Endothelial cell (in vitro differentiated cells): Measurements from ENCODE around the gene VAC14. TPM values are rescaled to one million over a fixed set of nuclear protein-coding genes. Genes with fewer than 3 reads are reported as not detected.

Experiments
- DNase-seq: peaks from one replicate; pipeline ENCODE4 v3.0.0; 2021; ENCODE audit warnings: low spot score
- H3K27ac Mint-ChIP-seq: one replicate; pipeline ENCODE4 v1.8.0; 2021; ENCODE audit warnings: mixed read lengths, inconsistent platforms; ENCODE audit not compliant: unreplicated experiment
- H3K27me3 Mint-ChIP-seq: one replicate; pipeline ENCODE4 v1.8.0; 2021; ENCODE audit warnings: mild to moderate bottlenecking, moderate library complexity, mixed read lengths, inconsistent platforms; ENCODE audit not compliant: unreplicated experiment
- H3K36me3 Mint-ChIP-seq: one replicate; pipeline ENCODE4 v1.8.0; 2021; ENCODE audit warnings: mild to moderate bottlenecking, low read depth, mixed read lengths, inconsistent platforms; ENCODE audit not compliant: unreplicated experiment
- H3K4me1 Mint-ChIP-seq: one replicate; pipeline ENCODE4 v1.8.0; 2021; ENCODE audit warnings: mild to moderate bottlenecking, mixed read lengths, inconsistent platforms; ENCODE audit not compliant: unreplicated experiment
- H3K4me3 Mint-ChIP-seq: one replicate; pipeline ENCODE4 v1.8.0; 2021; ENCODE audit warnings: mild to moderate bottlenecking, mixed read lengths, inconsistent platforms; ENCODE audit not compliant: unreplicated experiment
- H3K9me3 Mint-ChIP-seq: one replicate; pipeline ENCODE4 v1.8.0; 2021; ENCODE audit warnings: mixed read lengths, inconsistent platforms; ENCODE audit not compliant: unreplicated experiment
- CTCF ChIP-seq: fragments of 200-600 bp; sonication (generic); IDR thresholded peaks from one replicate; pipeline ENCODE4 v1.5.0; 2021; ENCODE audit warnings: antibody characterized with exemption; ENCODE audit not compliant: unreplicated experiment
- total RNA-seq: library from RNA; stranded (reverse); fragmentation: NEBNext Ultra II Directional; extraction: Animal tissue kit (Norgen Biotek cat#: 25700); gene quantifications from one replicate; pipeline ENCODE4 v1.2.1, GENCODE V29; 2021; ENCODE audit not compliant: unreplicated experiment

The VAC14 gene
- total RNA-seq, 1 donor from 2014 or later, result 35.6 TPM

DNA sequence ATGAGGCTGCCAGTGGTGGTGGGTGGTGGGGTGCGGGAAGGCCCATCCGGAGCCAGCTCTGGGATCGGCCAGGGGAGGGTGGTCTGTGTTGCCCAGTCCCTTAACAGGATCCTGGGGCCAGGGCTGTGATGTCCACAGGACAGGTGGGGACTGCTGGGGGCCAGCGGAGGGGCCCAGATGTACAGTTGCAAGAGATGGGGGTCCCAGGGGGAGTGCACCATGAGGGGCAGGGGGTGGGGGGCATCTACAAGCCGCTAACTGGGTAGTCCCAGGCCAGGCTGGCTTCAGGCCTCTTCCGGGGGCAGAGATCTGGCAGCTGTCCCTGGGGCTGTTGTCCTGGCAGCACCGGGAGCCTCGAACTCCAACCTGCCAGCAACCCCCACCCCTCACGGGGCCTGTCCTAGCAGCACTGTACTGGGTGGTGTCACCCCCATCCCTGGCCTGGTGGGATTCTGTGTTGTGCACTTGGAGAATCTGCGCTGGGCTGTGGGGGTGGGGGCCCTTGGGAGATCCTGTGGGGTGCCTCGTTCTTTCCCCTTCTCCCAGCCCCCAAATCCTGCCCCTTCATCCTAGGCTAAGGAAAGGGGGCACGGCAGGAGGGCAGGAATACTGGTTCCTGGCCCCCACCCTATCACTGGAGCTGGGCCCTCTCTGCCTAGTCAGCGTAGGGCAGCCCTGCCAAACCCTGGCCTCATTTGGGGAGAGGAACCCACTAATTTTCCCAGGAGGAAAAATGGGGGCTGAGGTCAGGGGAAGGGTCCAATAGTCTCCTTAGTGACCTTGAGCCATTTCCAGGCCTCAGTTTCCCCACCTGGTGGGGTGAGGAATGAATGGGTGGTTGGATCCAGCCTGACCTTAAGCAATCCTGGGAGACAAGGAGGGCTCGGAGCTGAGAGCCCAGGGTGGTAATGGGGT, 116.6 kb downstream of the VAC14 start:
- no peak for DNase-seq
- H3K4me3 Mint-ChIP-seq, result peak overlapping the region; percentile 91

DNA sequence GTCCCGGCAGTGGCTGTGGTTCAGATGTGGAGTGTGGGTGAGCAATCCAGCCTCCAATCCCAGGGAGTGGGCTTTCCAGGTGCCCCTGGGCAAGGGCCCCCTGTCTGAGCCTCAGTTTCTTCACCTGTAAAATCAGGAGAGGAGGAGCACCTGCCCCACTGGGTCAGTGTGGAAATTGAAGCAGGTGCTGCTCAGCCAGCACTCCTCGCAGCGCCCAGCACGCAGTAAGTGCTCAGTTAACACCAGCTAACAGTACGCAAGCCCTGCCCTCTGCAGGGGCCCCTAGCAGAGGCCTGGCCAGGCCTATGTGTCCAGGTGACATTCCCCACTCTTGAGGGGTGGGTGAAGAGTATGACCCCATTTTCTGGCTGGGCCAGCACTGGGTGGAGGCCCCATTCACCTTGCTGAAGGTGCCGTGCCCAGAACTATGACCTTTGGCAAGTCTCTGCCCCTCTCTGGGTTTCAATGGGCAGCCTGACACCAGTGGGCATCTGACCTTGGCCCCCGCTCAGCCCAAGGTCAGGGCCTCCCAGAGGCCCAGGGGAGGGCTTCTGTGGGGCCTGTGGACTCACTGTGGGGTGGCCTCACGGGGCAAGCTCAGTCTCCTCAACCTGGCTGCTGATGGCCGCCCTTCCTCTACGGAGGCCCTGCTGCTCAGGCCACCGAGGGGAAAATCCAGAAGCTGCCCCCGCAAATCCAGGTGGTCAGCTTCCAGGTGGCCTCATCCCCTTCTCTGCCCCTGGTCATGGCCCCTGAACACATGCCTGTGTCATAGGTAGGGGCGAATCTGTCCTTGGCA, 117.6 kb downstream of the VAC14 start:
- H3K27me3 Mint-ChIP-seq, result peaks cover 19% of the 10 kb centered on the region
- TF ChIP-seq CTCF, result no peak
- H3K9me3 Mint-ChIP-seq, result no peaks in the 10 kb centered on the region
- peaks cover 4% of the 10 kb centered on the region for H3K36me3 Mint-ChIP-seq
- no peak overlapping the region for H3K4me3 Mint-ChIP-seq
- DNase-seq, result no peak
- no peak overlapping the region for H3K27ac Mint-ChIP-seq
- peaks cover 32% of the 10 kb centered on the region for H3K4me1 Mint-ChIP-seq

More for the DNA sequence above, 116.6 kb downstream of the VAC14 start:
- peaks cover 17% of the 10 kb centered on the region for H3K27me3 Mint-ChIP-seq
- no peaks in the 10 kb centered on the region for H3K9me3 Mint-ChIP-seq
- H3K36me3 Mint-ChIP-seq, result no peaks in the 10 kb centered on the region
- TF ChIP-seq CTCF, result no peak
- H3K4me1 Mint-ChIP-seq, result peaks cover 37% of the 10 kb centered on the region
- H3K27ac Mint-ChIP-seq, result no peak overlapping the region

DNA sequence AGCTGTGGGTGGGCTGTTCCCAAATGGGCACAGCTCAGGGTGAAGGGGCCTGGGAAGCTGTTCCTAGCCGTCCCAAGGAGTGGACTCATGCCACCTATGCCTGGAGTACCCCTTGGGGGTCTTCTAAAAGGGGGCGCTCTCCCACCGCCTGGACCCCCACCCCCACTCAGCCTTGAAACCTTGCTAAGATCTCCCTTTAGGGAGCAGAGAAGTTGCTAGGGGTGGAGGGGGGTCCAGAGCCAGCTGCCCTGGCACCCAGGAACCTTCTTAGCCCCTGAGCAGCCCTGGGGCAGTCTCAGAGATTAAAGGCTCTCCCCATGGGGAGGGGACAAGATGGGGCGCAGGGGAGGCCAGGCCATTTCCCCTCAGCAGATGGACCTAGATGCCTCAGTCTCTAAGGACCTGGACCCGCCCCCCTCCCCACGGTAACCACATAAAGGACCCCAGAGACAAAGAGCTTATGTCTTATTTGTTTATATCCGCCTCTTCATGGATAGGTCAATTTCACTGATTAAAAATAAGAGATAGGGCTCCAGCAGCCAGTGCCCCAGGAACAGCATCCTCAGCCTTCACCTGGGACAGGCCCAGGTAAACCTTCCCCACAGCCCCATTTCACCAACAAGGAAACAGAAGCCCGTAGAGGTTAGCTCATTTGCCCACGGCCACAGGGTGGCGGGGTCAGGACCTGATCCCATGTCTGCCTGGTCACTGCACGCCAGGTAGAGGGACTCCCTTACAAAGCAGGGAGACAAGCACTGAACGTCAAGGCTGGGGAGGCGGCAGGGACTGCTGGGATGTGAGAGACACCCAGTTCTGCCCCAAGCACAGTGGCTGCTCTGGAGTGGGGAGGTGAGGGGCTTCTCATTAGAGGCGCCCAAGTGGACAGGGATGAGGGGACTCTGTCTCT, 118.5 kb downstream of the VAC14 start:
- no peak for TF ChIP-seq CTCF
- peak overlapping the region; percentile 31 for H3K4me3 Mint-ChIP-seq
- DNase-seq, result no peak
- H3K9me3 Mint-ChIP-seq, result no peaks in the 10 kb centered on the region
- H3K27ac Mint-ChIP-seq, result peak overlapping the region; percentile 48
- peaks cover 18% of the 10 kb centered on the region for H3K27me3 Mint-ChIP-seq
- H3K36me3 Mint-ChIP-seq, result peaks cover 4% of the 10 kb centered on the region
- peaks cover 28% of the 10 kb centered on the region for H3K4me1 Mint-ChIP-seq

GRCh38 chr16:70681382-70682238, 119.3 kb downstream of the VAC14 start:
- Mint-ChIP-seq H3K4me1 (peaks cover 19% of the 10 kb centered on the region), H3K36me3 (peaks cover 5% of the 10 kb centered on the region), H3K9me3 (no peaks in the 10 kb centered on the region), H3K27ac (no peak overlapping the region), H3K4me3 (no peak overlapping the region), H3K27me3 (peaks cover 11% of the 10 kb centered on the region)
- DNase-seq, result no peak
- TF ChIP-seq CTCF, result no peak
